ENCODE results near the gene AGBL4.
A peak's percentile ranks its signal among the peaks of the same experiment; 100 is the strongest.

The AGBL4 gene

GRCh38 chr1:49160677-49161076, 863.1 kb downstream of the AGBL4 start:
- Histone ChIP-seq H3K4me1 (no peaks in the 10 kb centered on the region), H3K36me3 (no peaks in the 10 kb centered on the region), H3K4me2 (no peak overlapping the region), H4K20me1 (no peaks in the 10 kb centered on the region), H3K27ac (no peak overlapping the region), H3K4me3 (no peak overlapping the region), H3K9me3 (replicated peaks in 1 of 11) (0 out of 22 replicates have a peak, but pooled peaks cover 0 to 8% (median 0%) of the 10 kb centered on the region in 11 experiments), H3K9ac (no peak overlapping the region), H3K27me3 (no peaks in the 10 kb centered on the region)
- TF ChIP-seq Cebpa-rat (IDR thresholded peaks at IDR 0.05), result no peak

GRCh38 chr1:49136738-49137251, 887.0 kb downstream of the AGBL4 start:
- Histone ChIP-seq H3K4me1 (no peaks in the 10 kb centered on the region), H3K9me3 (replicated peaks in 1 of 11) (peaks cover 20 to 39% (median 24%) of the 10 kb centered on the region in 11 experiments), H3K27ac (no peak overlapping the region), H3K4me2 (no peak overlapping the region), H4K20me1 (no peaks in the 10 kb centered on the region), H3K4me3 (no peak overlapping the region), H3K27me3 (no peaks in the 10 kb centered on the region), H3K9ac (no peak overlapping the region), H3K36me3 (no peaks in the 10 kb centered on the region)
- TF ChIP-seq Cebpa-rat (IDR thresholded peaks at IDR 0.05), result no peak

- Histone ChIP-seq H3K9me3 (replicated peaks in 1 of 11) (peaks cover 7 to 17% (median 14%) of the 10 kb centered on the region in 11 experiments), H3K4me2 (no peak overlapping the region), H3K36me3 (no peaks in the 10 kb centered on the region), H3K27ac (no peak overlapping the region), H4K20me1 (no peaks in the 10 kb centered on the region), H3K4me1 (no peaks in the 10 kb centered on the region), H3K27me3 (no peaks in the 10 kb centered on the region), H3K4me3 (no peak overlapping the region), H3K9ac (no peak overlapping the region)
- no peak for TF ChIP-seq Cebpa-rat (IDR thresholded peaks at IDR 0.05)
Observed at GRCh38 chr1:49125746-49126145, 898.0 kb downstream of the AGBL4 start.

GRCh38 chr1:49111931-49112330, 911.8 kb downstream of the AGBL4 start:
- Histone ChIP-seq H4K20me1 (no peaks in the 10 kb centered on the region; a peak in 1 of 22 replicates), H3K9me3 (replicated peaks in 1 of 11) (peaks cover 10 to 20% (median 16%) of the 10 kb centered on the region in 11 experiments; a peak in 21 of 22 replicates), H3K4me3 (no peak overlapping the region), H3K36me3 (no peaks in the 10 kb centered on the region), H3K27me3 (no peaks in the 10 kb centered on the region), H3K4me1 (no peaks in the 10 kb centered on the region), H3K9ac (no peak overlapping the region), H3K27ac (no peak overlapping the region), H3K4me2 (no peak overlapping the region)
- TF ChIP-seq Cebpa-rat (IDR thresholded peaks at IDR 0.05), result no peak

- no peak overlapping the region for H3K9ac ChIP-seq
- no peaks in the 10 kb centered on the region; a peak in 1 of 22 replicates for H4K20me1 ChIP-seq
- no peaks in the 10 kb centered on the region for H3K27me3 ChIP-seq
- no peak overlapping the region for H3K27ac ChIP-seq
- H3K4me3 ChIP-seq, result no peak overlapping the region
- no peaks in the 10 kb centered on the region for H3K9me3 ChIP-seq (replicated peaks in 1 of 11)
- H3K4me2 ChIP-seq, result no peak overlapping the region
- H3K4me1 ChIP-seq, result peaks cover 0 to 11% (median 0%) of the 10 kb centered on the region in 10 experiments; a peak in 6 of 20 replicates
- no peaks in the 10 kb centered on the region for H3K36me3 ChIP-seq
- no peak for TF ChIP-seq Cebpa-rat (IDR thresholded peaks at IDR 0.05)
Observed at GRCh38 chr1:49106445-49106844, 917.3 kb downstream of the AGBL4 start.

- no peak overlapping the region for H3K9ac ChIP-seq
- no peaks in the 10 kb centered on the region for H3K9me3 ChIP-seq (replicated peaks in 1 of 11)
- no peaks in the 10 kb centered on the region for H3K36me3 ChIP-seq
- no peak overlapping the region for H3K4me2 ChIP-seq
- H3K4me3 ChIP-seq, result no peak overlapping the region
- no peaks in the 10 kb centered on the region; a peak in 1 of 22 replicates for H4K20me1 ChIP-seq
- peaks cover 0 to 11% (median 0%) of the 10 kb centered on the region in 10 experiments; a peak in 6 of 20 replicates for H3K4me1 ChIP-seq
- TF ChIP-seq Cebpa-rat (IDR thresholded peaks at IDR 0.05), result no peak
- H3K27ac ChIP-seq, result no peak overlapping the region
- no peaks in the 10 kb centered on the region for H3K27me3 ChIP-seq
Observed at GRCh38 chr1:49104575-49104974, 919.2 kb downstream of the AGBL4 start.

- Histone ChIP-seq H3K9ac (no peak overlapping the region), H3K4me2 (peak overlapping the region in 3 of 11 experiments; percentile 3 to 51 (median 32); a peak in 5 of 22 replicates), H3K27me3 (no peaks in the 10 kb centered on the region), H3K36me3 (no peaks in the 10 kb centered on the region), H3K4me1 (peaks cover 0 to 11% (median 0%) of the 10 kb centered on the region in 10 experiments; a peak in 6 of 20 replicates), H3K27ac (no peak overlapping the region), H4K20me1 (no peaks in the 10 kb centered on the region), H3K9me3 (replicated peaks in 1 of 11) (no peaks in the 10 kb centered on the region), H3K4me3 (no peak overlapping the region)
- no peak for TF ChIP-seq Cebpa-rat (IDR thresholded peaks at IDR 0.05)
Observed at GRCh38 chr1:49102752-49103151, 921.0 kb downstream of the AGBL4 start.

- no peak overlapping the region for H3K27ac ChIP-seq
- H4K20me1 ChIP-seq, result no peaks in the 10 kb centered on the region
- no peak for TF ChIP-seq Cebpa-rat (IDR thresholded peaks at IDR 0.05)
- no peaks in the 10 kb centered on the region for H3K9me3 ChIP-seq (replicated peaks in 1 of 11)
- H3K9ac ChIP-seq, result no peak overlapping the region
- H3K4me1 ChIP-seq, result peaks cover 0 to 11% (median 0%) of the 10 kb centered on the region in 10 experiments; a peak in 6 of 20 replicates
- no peak overlapping the region for H3K4me2 ChIP-seq
- no peak overlapping the region for H3K4me3 ChIP-seq
- no peaks in the 10 kb centered on the region for H3K36me3 ChIP-seq
- H3K27me3 ChIP-seq, result no peaks in the 10 kb centered on the region
Observed at GRCh38 chr1:49098866-49099265, 924.9 kb downstream of the AGBL4 start.

GRCh38 chr1:49086327-49086726, 937.4 kb downstream of the AGBL4 start:
- TF ChIP-seq Cebpa-rat (IDR thresholded peaks at IDR 0.05), result no peak

GRCh38 chr1:49085079-49085478, 938.7 kb downstream of the AGBL4 start:
- Histone ChIP-seq H3K4me1 (no peaks in the 10 kb centered on the region), H3K27me3 (no peaks in the 10 kb centered on the region), H3K4me3 (no peak overlapping the region), H3K27ac (no peak overlapping the region), H3K4me2 (no peak overlapping the region), H3K9ac (no peak overlapping the region), H3K9me3 (replicated peaks in 1 of 11) (peaks cover 0 to 8% (median 0%) of the 10 kb centered on the region in 11 experiments; a peak in 2 of 22 replicates), H3K36me3 (no peaks in the 10 kb centered on the region), H4K20me1 (no peaks in the 10 kb centered on the region)
- no peak for TF ChIP-seq Cebpa-rat (IDR thresholded peaks at IDR 0.05)

More at GRCh38 chr1:49086327-49086726, 937.4 kb downstream of the AGBL4 start:
- H3K4me3 ChIP-seq, result no peak overlapping the region
- H4K20me1 ChIP-seq, result no peaks in the 10 kb centered on the region
- no peak overlapping the region for H3K27ac ChIP-seq
- H3K4me1 ChIP-seq, result no peaks in the 10 kb centered on the region
- no peaks in the 10 kb centered on the region for H3K27me3 ChIP-seq
- H3K36me3 ChIP-seq, result no peaks in the 10 kb centered on the region
- H3K4me2 ChIP-seq, result no peak overlapping the region
- peaks cover 0 to 8% (median 0%) of the 10 kb centered on the region in 11 experiments; a peak in 2 of 22 replicates for H3K9me3 ChIP-seq (replicated peaks in 1 of 11)
- H3K9ac ChIP-seq, result no peak overlapping the region

Measured in BLaER1 treated with 17β-estradiol and CSF1 and Interleukin-3, amounts not matched to agents 10 nM and 100 nM (cell line).